K562 (cell line): ENCODE results near the gene SERPINF2. TPM values are rescaled to one million over a fixed set of nuclear protein-coding genes. Genes with fewer than 3 reads are reported as not detected.

Experiments
- ASH1L ChIP-seq: fragments of 450-650 bp; IDR thresholded peaks from 2 replicates; pipeline ENCODE4 v1.6.1; 2018; ENCODE audit warnings: borderline replicate concordance, mild to moderate bottlenecking, low read depth; ENCODE audit not compliant: partially characterized antibody
- ATF1 ChIP-seq, 2 experiments: fragments of 450-650 bp in 1 of 2; IDR thresholded peaks; 2 replicates each; pipeline ENCODE4 v1.6.1; 2016; ENCODE audit warnings: missing compliant biosample characterization in 1 of 2, missing genetic modification characterization in 1 of 2
- CHD2 ChIP-seq: IDR thresholded peaks from 2 replicates; pipeline ENCODE4 v1.6.1; 2011; ENCODE audit warnings: low read depth, low read length
- HEY1 ChIP-seq: fragments of 250-450 bp; sonication (Bioruptor Pico); IDR thresholded peaks from 2 replicates; pipeline ENCODE4 v1.5.0; 2020; ENCODE audit warnings: mild to moderate bottlenecking, moderate library complexity, borderline replicate concordance
- JUND ChIP-seq, 2 experiments: IDR thresholded peaks; 2 replicates in 1 of 2; 3 replicates in 1 of 2; pipeline ENCODE4 v1.6.1; 2011; ENCODE audit warnings: borderline replicate concordance in 2 of 2, low read depth in 2 of 2, low read length in 2 of 2, improper control_type of control experiment in 1 of 2, missing biosample characterization in 1 of 2, missing genetic modification characterization in 1 of 2, missing genetic modification reagents in 1 of 2
- L3MBTL2 ChIP-seq: fragments of 450-650 bp; IDR thresholded peaks from 2 replicates; pipeline ENCODE4 v1.6.1; 2016; ENCODE audit warnings: mild to moderate bottlenecking, moderate library complexity
- LEF1 ChIP-seq: fragments of 450-650 bp; IDR thresholded peaks from 2 replicates; pipeline ENCODE4 v1.6.1; 2016; ENCODE audit warnings: mild to moderate bottlenecking
- MNT ChIP-seq, 2 experiments: fragments of 450-650 bp; conservative IDR thresholded peaks; 2 replicates each; pipeline ENCODE4 v1.6.1; 2017; ENCODE audit warnings: mild to moderate bottlenecking in 2 of 2, moderate library complexity in 2 of 2
- NFYB ChIP-seq: IDR thresholded peaks from 2 replicates; pipeline ENCODE4 v1.6.1; 2011; ENCODE audit warnings: mild to moderate bottlenecking, moderate library complexity; ENCODE audit not compliant: insufficient read length; ENCODE audit errors: extremely low read depth
- RB1 ChIP-seq: fragments of 450-650 bp; IDR thresholded peaks from 2 replicates; pipeline ENCODE4 v1.6.1; 2017; ENCODE audit warnings: low read depth, mild to moderate bottlenecking
- RCOR1 ChIP-seq, 2 experiments: IDR thresholded peaks; 2 replicates each; pipeline ENCODE4 v1.6.1; 2012; ENCODE audit warnings: low read depth in 2 of 2, low read length in 2 of 2, borderline replicate concordance in 1 of 2, improper control_type of control experiment in 1 of 2
- SIX5 ChIP-seq, 2 experiments: IDR thresholded peaks; 2 replicates each; pipeline ENCODE4 v1.6.1; 2011; ENCODE audit warnings: low read length in 2 of 2, borderline replicate concordance in 1 of 2, low read depth in 1 of 2, mild to moderate bottlenecking in 1 of 2, moderate library complexity in 1 of 2; ENCODE audit not compliant: insufficient read depth in 1 of 2
- TBL1XR1 ChIP-seq, 2 experiments: IDR thresholded peaks; 2 replicates each; pipeline ENCODE4 v1.6.1; 2012; ENCODE audit warnings: improper control_type of control experiment in 2 of 2, low read length in 2 of 2, mild to moderate bottlenecking in 1 of 2
- TOE1 ChIP-seq, 2 experiments: fragments of 450-650 bp in 1 of 2; sonication (generic) in 1 of 2; formaldehyde crosslinking in 1 of 2; IDR thresholded peaks; 2 replicates each; pipeline versions ENCODE4 v1.7.1 to v1.8.0; 2016 to 2022; ENCODE audit warnings: borderline replicate concordance in 2 of 2, mild to moderate bottlenecking in 2 of 2, antibody characterized with exemption in 1 of 2, inconsistent platforms in 1 of 2, low read depth in 1 of 2, missing genetic modification reagents in 1 of 2, moderate library complexity in 1 of 2
- TRIM28 ChIP-seq: fragments of 450-650 bp; IDR thresholded peaks from 2 replicates; pipeline ENCODE4 v1.6.1; 2017
- ZBTB43 ChIP-seq: sonication (generic); formaldehyde crosslinking; IDR thresholded peaks from 2 replicates; pipeline ENCODE4 v1.8.0; 2023; ENCODE audit warnings: mild to moderate bottlenecking, missing genetic modification reagents
- ZC3H8 ChIP-seq: fragments of 450-650 bp; IDR thresholded peaks from 2 replicates; pipeline ENCODE4 v1.6.1; 2017
- ZNF212 ChIP-seq: fragments of 450-650 bp; formaldehyde crosslinking; IDR thresholded peaks from 2 replicates; pipeline ENCODE4 v1.4.0; 2020; ENCODE audit warnings: mild to moderate bottlenecking
- ZNF592 ChIP-seq: fragments of 450-650 bp; IDR thresholded peaks from 2 replicates; pipeline ENCODE4 v1.6.1; 2017; ENCODE audit warnings: antibody characterized with exemption, mild to moderate bottlenecking
- polyA plus RNA-seq, 8 experiments: library from polyadenylated mRNA; depleted of rRNA in 4 of 8; stranded (reverse) in 5 of 8; unstranded in 3 of 8; fragments of >200 nt; fragmentation: Nextera tagmentation in 2 of 8; fragmentation: Illumina TruSeq in 1 of 8; extraction: Ambion mirVana in 2 of 8; extraction: Trizol in 1 of 8; gene quantifications; 2 replicates each; pipeline versions ENCODE4 v1.2.1 to v1.2.3, GENCODE V29; 2011 to 2014; ENCODE audit warnings: inconsistent platforms in 1 of 8, missing spikeins in 1 of 8
- total RNA-seq, 7 experiments: library from RNA; depleted of rRNA in 6 of 7; stranded (reverse); fragments of >200 nt in 6 of 7; fragmentation: Illumina TruSeq in 2 of 7; extraction: Trizol in 2 of 7; gene quantifications; 2 replicates each; pipeline versions ENCODE4 v1.2.1 to v1.2.3, GENCODE V29; 2011 to 2021; ENCODE audit warnings: low replicate concordance in 1 of 7

SERPINF2 gene
- total and polyA plus RNA-seq, 9 of the 15 experiments (the other 6 are each of a cell fraction or from before 2014, with no cell fraction given) = 0.22 TPM; not detected in 8

GRCh38 chr17:1716912-1717695 lies 25.6 kb upstream of the SERPINF2 start (continued):
- TF ChIP-seq RB1 (no peak), ZNF212 (CRISPR knock-in tag) (no peak), HEY1 (CRISPR knock-in tag) (no peak), SIX5 (IDR thresholded peaks at IDR 0.05; ENCODE audit: borderline replicate concordance in 1 of 2, insufficient read depth in 1 of 2, low read depth in 1 of 2, low read length in 2 of 2) (no peak), ZNF592 (0 out of 2 replicates have a peak, but pooled peaks have one; percentile 9), LEF1 (peak; percentile 52), TBL1XR1 (IDR thresholded peaks at IDR 0.05; ENCODE audit: low read length in 2 of 2) (peak; percentile 48 to 67; a peak in 1 of 4 replicates), ZBTB43 (CRISPR knock-in tag) (no peak), TRIM28 (no peak), NFYB (peak; percentile 74), TOE1 (IDR thresholded peaks at IDR 0.05; ENCODE audit: borderline replicate concordance) (peak; percentile 92), TOE1 (CRISPR knock-in tag; IDR thresholded peaks at IDR 0.05; ENCODE audit: borderline replicate concordance, low read depth) (no peak), CHD2 (peak; percentile 75), ASH1L (peak; percentile 83), L3MBTL2 (peak; percentile 69), ZC3H8 (no peak), JUND (IDR thresholded peaks at IDR 0.05; ENCODE audit: borderline replicate concordance, low read depth, low read length) (peak; percentile 63), JUND (tag; IDR thresholded peaks at IDR 0.05; ENCODE audit: borderline replicate concordance, low read depth, low read length) (no peak; the same call in 2 of the 3 replicates), RCOR1 (IDR thresholded peaks at IDR 0.05; ENCODE audit: borderline replicate concordance in 1 of 2, low read depth in 2 of 2, low read length in 2 of 2) (peak; percentile 18 to 80; a peak in 3 of 4 replicates), ATF1 (CRISPR knock-in tag; IDR thresholded peaks at IDR 0.05) (no peak), ATF1 (tag; IDR thresholded peaks at IDR 0.05) (peak; percentile 79), MNT (conservative IDR thresholded peaks at IDR 0.05) (peak; percentile 64 to 84; a peak in 3 of 4 replicates)
